HEK293T (cell line): Measurements from ENCODE around the gene MASP1.

Source experiments
- ARNT ChIP-seq: fragments of 450-650 bp; IDR thresholded peaks from 2 replicates; pipeline ENCODE4 v1.6.1; 2017; ENCODE audit warnings: mild to moderate bottlenecking
- BHLHE40 ChIP-seq: fragments of 450-650 bp; IDR thresholded peaks from 2 replicates; pipeline ENCODE4 v1.6.1; 2016; ENCODE audit warnings: mild to moderate bottlenecking, moderate library complexity, borderline replicate concordance
- CTBP1 ChIP-seq: fragments of 450-650 bp; IDR thresholded peaks from 2 replicates; pipeline ENCODE4 v1.6.1; 2016; ENCODE audit warnings: borderline replicate concordance
- ELF4 ChIP-seq: fragments of 450-650 bp; IDR thresholded peaks from 2 replicates; pipeline ENCODE4 v1.6.1; 2017; ENCODE audit warnings: antibody characterized with exemption
- FOXA1 ChIP-seq: fragments of 450-650 bp; IDR thresholded peaks from 2 replicates; pipeline ENCODE4 v1.6.1; 2016; ENCODE audit warnings: mild to moderate bottlenecking
- FOXK2 ChIP-seq: fragments of 450-650 bp; IDR thresholded peaks from 2 replicates; pipeline ENCODE4 v1.6.1; 2016; ENCODE audit warnings: mild to moderate bottlenecking
- FOXM1 ChIP-seq: fragments of 450-650 bp; IDR thresholded peaks from 2 replicates; pipeline ENCODE4 v1.6.1; 2017; ENCODE audit warnings: mild to moderate bottlenecking, borderline replicate concordance
- L3MBTL2 ChIP-seq: fragments of 450-650 bp; conservative IDR thresholded peaks from 2 replicates; pipeline ENCODE4 v1.6.1; 2016; ENCODE audit warnings: mild to moderate bottlenecking
- LEF1 ChIP-seq: fragments of 450-650 bp; IDR thresholded peaks from 2 replicates; pipeline ENCODE4 v1.6.1; 2017; ENCODE audit warnings: mild to moderate bottlenecking, borderline replicate concordance
- PKNOX1 ChIP-seq: fragments of 450-650 bp; IDR thresholded peaks from 2 replicates; pipeline ENCODE4 v1.6.1; 2016
- SP1 ChIP-seq: fragments of 450-650 bp; IDR thresholded peaks from 2 replicates; pipeline ENCODE4 v1.6.1; 2017
- SUZ12 ChIP-seq: fragments of 450-650 bp; IDR thresholded peaks from 2 replicates; pipeline ENCODE4 v1.6.1; 2016; ENCODE audit warnings: mild to moderate bottlenecking
- TARDBP ChIP-seq: fragments of 450-650 bp; IDR thresholded peaks from 2 replicates; pipeline ENCODE4 v1.6.1; 2016
- ZNF384 ChIP-seq: fragments of 450-650 bp; IDR thresholded peaks from 2 replicates; pipeline ENCODE4 v1.6.1; 2016

GRCh38 chr3:187212705-187213104 lies 78.8 kb downstream of the MASP1 start:
- TF ChIP-seq L3MBTL2 (no peak), SUZ12 (no peak), SP1 (no peak), LEF1 (no peak), ELF4 (no peak), ARNT (no peak), FOXA1 (no peak), ZNF384 (no peak), TARDBP (no peak), FOXM1 (no peak), BHLHE40 (no peak), FOXK2 (no peak), PKNOX1 (no peak), CTBP1 (no peak)
